Measurements from ENCODE around the gene CDK13. TPM values are rescaled to one million over a fixed set of nuclear protein-coding genes. Genes with fewer than 3 reads are reported as not detected.

CDK13 gene
- total RNA-seq, 2 donors from 2014 or later: 56.7 to 91.6 TPM

DNA sequence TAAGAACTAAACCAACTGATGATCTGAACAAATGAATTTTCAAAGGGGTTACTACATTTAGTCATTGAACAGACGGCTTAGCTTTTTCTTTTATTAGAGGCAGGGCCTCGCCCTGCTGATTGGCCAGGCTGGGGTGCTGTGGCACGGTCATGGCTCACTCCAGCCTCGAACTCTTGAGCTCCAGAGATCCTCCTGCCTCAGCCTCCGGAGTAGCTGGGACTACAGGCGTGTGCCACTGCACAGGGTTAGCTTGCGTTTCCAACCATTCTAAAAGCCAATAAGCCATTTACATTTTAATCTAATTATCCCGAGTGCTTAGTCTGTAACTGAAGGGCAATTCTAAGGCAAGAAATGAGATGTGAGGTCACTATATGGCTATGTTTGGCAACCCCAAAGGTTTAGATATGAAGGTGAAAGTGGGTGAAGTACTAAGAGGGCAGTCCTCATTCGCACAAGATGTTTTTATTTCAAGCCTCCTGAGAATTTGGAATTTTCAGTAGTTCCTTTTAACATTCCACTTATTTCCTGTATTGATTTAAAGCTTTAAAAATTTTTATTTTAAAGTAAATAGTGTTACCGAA, 1.6 kb upstream of the CDK13 start:
- TF ChIP-seq POLR2A (IDR thresholded peaks at IDR 0.05) (no peak), CTCF (IDR thresholded peaks at IDR 0.05) (no peak)
- peak overlapping the region; percentile 99 for H3K27ac ChIP-seq
- no peak for DNase-seq (ENCODE audit: low spot score)
- no peaks in the 10 kb centered on the region for H3K27me3 ChIP-seq (replicated peaks; ENCODE audit: insufficient read depth)
- H3K36me3 ChIP-seq: no peaks in the 10 kb centered on the region
- intact Hi-C loops (cut with DNase I): loop anchor here (2.0 kb wide), 1 partner anchor 186 kb away; the partner anchor contains the start of genes MPLKIP and SUGCT
- peak overlapping the region; percentile 88 to 90 for H3K4me3 ChIP-seq
- WGBS: 51% methylated on average over 10 of the region's 10 CpGs
- no peaks in the 10 kb centered on the region for H3K4me1 ChIP-seq (replicated peaks)
- H3K9me3 ChIP-seq: no peaks in the 10 kb centered on the region

- TF ChIP-seq POLR2A (IDR thresholded peaks at IDR 0.05) (peak; percentile 86), POLR2AphosphoS5 (IDR thresholded peaks at IDR 0.05) (peak; percentile 95), CTCF (IDR thresholded peaks at IDR 0.05) (peak in 2 of 4 experiments; percentile 25 to 42)
- Histone ChIP-seq H3K9me3 (no peaks in the 10 kb centered on the region), H3K4me3 (peak overlapping the region; percentile 88 to 90), H3K36me3 (no peaks in the 10 kb centered on the region), H3K27ac (peak overlapping the region; percentile 99), H3K27me3 (replicated peaks; ENCODE audit: insufficient read depth) (no peaks in the 10 kb centered on the region), H3K4me1 (replicated peaks) (no peaks in the 10 kb centered on the region)
- intact Hi-C loops (cut with DNase I): loop anchor here (2.0 kb wide), 1 partner anchor 186 kb away; the partner anchor contains the start of genes MPLKIP and SUGCT
- WGBS: under 1% methylated on average over 72 of the region's 74 CpGs
- peak; percentile 98 for DNase-seq (ENCODE audit: low spot score)
Observed at GRCh38 chr7:39948956-39949928, 814 bp upstream of the CDK13 start.

GRCh38 chr7:39950473-39951225, 593 bp downstream of the CDK13 start:
- Histone ChIP-seq H3K9me3 (no peaks in the 10 kb centered on the region), H3K27ac (peak overlapping the region; percentile 99), H3K4me3 (peak overlapping the region; percentile 88 to 90), H3K27me3 (replicated peaks; ENCODE audit: insufficient read depth) (no peaks in the 10 kb centered on the region), H3K4me1 (replicated peaks) (no peaks in the 10 kb centered on the region), H3K36me3 (no peaks in the 10 kb centered on the region)
- TF ChIP-seq POLR2A (IDR thresholded peaks at IDR 0.05) (no peak), POLR2AphosphoS5 (IDR thresholded peaks at IDR 0.05) (no peak), CTCF (IDR thresholded peaks at IDR 0.05) (no peak)
- under 1% methylated on average over 77 of the region's 93 CpGs for WGBS
- intact Hi-C loops (cut with DNase I): loop anchor here (2.0 kb wide), 1 partner anchor 104 kb away; no protein-coding TSS in a partner anchor
- DNase-seq (ENCODE audit: low spot score): peak; percentile 9

GRCh38 chr7:39951226-39952194, 1.5 kb downstream of the CDK13 start:
- Histone ChIP-seq H3K4me3 (peak overlapping the region; percentile 88 to 90), H3K27ac (peak overlapping the region; percentile 99), H3K27me3 (replicated peaks; ENCODE audit: insufficient read depth) (no peaks in the 10 kb centered on the region), H3K9me3 (no peaks in the 10 kb centered on the region), H3K4me1 (replicated peaks) (no peaks in the 10 kb centered on the region), H3K36me3 (no peaks in the 10 kb centered on the region)
- peak; percentile 12 for TF ChIP-seq POLR2AphosphoS5 (IDR thresholded peaks at IDR 0.05)
- TF ChIP-seq POLR2A (IDR thresholded peaks at IDR 0.05): peak; percentile 14
- peak in 2 of 4 experiments; percentile 25 to 43 for TF ChIP-seq CTCF (IDR thresholded peaks at IDR 0.05)
- intact Hi-C loops (cut with DNase I): loop anchor here (2.0 kb wide), 1 partner anchor 103 kb away; no protein-coding TSS in a partner anchor
- WGBS: 0% methylated on average over 26 of the region's 79 CpGs
- DNase-seq (ENCODE audit: low spot score): peak; percentile 59
